Suprapubic skin (tissue), 4 donors: ENCODE measurements around the gene TTBK2.

Source experiments
- EP300 ChIP-seq: sonication (generic); formaldehyde crosslinking; IDR thresholded peaks from one replicate; pipeline ENCODE4 v1.6.1; 2017; ENCODE audit warnings: antibody characterized with exemption
- POLR2A ChIP-seq, 2 donors: fragments of 450-650 bp; IDR thresholded peaks; one replicate each; pipeline ENCODE4 v1.6.1; 2017; ENCODE audit warnings: antibody characterized with exemption in 2 of 2, mild to moderate bottlenecking in 2 of 2, moderate library complexity in 2 of 2
- POLR2AphosphoS5 ChIP-seq, 3 donors: sonication (generic); formaldehyde crosslinking; IDR thresholded peaks; one replicate each; pipeline ENCODE4 v1.6.1; 2017; ENCODE audit warnings: antibody characterized with exemption in 3 of 3
- TF ChIP-seq, protein P1 (sequence below), 2 donors: fragments of 200-600 bp in 1 of 2; fragments of 450-650 bp in 1 of 2; sonication (generic) in 1 of 2; IDR thresholded peaks; one replicate each; pipeline ENCODE4 v1.5.1; 2016 to 2019; ENCODE audit warnings: antibody characterized with exemption in 2 of 2, mild to moderate bottlenecking in 1 of 2, moderate library complexity in 1 of 2

DNA sequence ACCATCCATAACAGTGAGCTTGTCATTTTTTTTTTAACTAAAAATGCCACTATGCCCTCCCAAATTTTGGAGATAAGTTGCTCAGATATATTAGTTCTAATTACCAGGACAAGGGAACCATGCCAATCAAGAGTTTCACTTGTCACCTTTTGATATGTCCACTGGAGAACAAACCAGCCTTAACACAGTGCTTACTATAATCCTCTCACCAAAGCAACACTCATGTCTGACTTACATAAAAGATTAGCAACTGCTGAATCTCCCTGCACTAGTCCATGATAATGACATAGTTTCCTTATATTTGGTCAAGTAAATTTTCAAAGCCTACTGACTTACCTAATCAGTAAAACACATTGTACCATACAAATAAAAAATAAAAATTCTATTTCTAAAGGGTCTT lies 44.4 kb downstream of the TTBK2 start:
- TF ChIP-seq, protein P1, sequence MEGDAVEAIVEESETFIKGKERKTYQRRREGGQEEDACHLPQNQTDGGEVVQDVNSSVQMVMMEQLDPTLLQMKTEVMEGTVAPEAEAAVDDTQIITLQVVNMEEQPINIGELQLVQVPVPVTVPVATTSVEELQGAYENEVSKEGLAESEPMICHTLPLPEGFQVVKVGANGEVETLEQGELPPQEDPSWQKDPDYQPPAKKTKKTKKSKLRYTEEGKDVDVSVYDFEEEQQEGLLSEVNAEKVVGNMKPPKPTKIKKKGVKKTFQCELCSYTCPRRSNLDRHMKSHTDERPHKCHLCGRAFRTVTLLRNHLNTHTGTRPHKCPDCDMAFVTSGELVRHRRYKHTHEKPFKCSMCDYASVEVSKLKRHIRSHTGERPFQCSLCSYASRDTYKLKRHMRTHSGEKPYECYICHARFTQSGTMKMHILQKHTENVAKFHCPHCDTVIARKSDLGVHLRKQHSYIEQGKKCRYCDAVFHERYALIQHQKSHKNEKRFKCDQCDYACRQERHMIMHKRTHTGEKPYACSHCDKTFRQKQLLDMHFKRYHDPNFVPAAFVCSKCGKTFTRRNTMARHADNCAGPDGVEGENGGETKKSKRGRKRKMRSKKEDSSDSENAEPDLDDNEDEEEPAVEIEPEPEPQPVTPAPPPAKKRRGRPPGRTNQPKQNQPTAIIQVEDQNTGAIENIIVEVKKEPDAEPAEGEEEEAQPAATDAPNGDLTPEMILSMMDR (IDR thresholded peaks at IDR 0.05), result no peak
- no peak for TF ChIP-seq EP300
- TF ChIP-seq POLR2A (IDR thresholded peaks at IDR 0.05), result no peak
- TF ChIP-seq POLR2AphosphoS5 (IDR thresholded peaks at IDR 0.05), result no peak
